GM19035 (cell line): ENCODE data around the gene FUOM.

Source experiments
- ATAC-seq: cut with Tn5 transposase; IDR thresholded peaks from one replicate; pipeline ENCODE4 v1.9.1; 2021; ENCODE audit not compliant: unreplicated experiment

Gene FUOM

DNA sequence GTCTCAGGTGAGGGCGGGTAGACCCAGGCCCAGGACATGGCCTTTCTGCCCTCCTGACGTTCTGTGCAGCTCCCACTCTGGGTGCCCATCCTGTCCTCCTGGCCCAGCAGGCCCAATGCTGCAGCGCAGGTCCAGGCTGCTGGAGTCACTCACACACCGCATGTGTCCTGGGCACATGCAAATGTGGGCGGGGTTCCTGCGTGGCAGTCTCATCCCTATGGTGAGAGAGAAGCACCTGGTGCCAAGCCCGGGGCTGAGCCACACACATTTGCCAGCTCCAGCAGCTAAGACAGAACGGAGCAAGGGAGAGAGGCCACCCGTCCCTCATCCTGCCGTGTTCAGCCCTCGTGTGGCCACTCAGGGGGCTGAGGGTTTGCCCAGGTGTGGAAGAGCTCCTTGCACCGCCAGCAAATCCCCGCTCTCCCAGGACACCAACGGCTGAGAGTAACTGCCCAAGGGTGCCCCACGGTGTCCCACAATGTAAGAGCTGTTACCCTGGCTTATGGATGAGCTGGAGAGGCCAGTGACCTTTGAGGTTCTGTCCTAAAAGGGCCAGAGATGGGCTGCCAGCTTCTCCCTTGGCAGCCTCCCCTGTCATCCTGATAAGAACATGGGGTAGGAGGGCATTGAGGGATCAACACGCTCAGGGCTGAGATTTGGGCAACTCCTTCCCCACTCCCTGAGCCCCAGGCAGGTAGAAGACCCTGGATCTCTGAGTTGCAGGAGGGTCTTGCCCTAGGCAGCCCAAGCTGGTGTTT lies 4.4 kb downstream of the FUOM start:
- no peak for ATAC-seq

- ATAC-seq: no peak
Measured at GRCh38 chr10:133351408-133352318, 6.2 kb downstream of the FUOM start.

GRCh38 chr10:133350950-133351329 lies 6.9 kb downstream of the FUOM start:
- no peak for ATAC-seq

DNA sequence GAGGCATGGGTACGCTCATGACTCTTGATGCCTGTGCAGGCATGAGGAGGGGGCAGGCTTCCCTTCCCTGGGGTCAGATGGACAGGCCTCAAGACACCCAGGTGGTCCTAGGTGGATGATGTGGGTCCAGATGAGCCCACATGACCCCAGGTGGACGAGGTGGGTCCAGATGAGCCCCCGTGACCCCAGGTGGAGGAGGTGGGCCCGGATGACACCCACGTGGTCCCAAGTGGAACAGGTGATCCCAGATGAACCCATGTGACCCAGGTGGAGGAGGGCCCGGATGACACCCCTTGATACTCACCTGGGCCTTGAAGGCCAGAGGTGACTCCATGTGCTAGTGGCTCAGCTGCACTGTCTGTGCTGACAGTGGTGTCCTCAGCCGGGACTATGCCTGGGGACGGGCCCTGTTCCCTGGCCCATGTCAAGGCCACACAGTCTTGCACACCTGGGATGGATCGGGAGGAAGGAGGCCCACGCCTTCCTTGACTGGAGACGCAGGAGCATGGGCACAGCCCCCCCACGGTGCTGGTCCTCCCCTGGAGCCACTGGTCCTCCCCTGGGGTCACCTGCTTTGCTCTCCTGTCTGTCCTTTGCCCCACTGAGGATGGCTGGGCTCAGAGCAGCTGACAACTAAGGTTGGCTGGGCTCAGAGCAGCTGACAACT lies 7.4 kb downstream of the FUOM start:
- no peak for ATAC-seq

DNA sequence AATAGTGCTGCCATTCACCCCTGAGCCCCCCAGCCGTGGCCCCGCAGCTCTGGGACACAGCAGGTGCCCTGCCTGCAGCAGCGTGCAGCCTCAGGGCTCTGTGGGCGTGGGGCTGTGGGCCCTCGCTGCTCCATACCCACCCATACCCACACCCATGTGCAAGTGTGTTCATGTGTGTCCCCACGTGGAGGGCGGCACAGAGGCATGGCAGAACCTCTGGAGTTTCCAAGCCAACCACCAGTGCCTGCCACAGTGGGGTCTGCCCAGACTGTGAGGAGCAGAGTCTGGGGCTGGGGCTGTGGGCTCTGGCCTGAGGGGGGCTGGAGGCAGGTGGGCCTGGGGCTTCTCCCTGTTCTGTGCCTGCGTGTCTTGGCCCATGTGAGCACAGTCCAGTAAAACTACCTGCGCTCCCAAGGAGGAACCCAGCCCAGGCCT lies 8.2 kb downstream of the FUOM start:
- no peak for ATAC-seq

DNA sequence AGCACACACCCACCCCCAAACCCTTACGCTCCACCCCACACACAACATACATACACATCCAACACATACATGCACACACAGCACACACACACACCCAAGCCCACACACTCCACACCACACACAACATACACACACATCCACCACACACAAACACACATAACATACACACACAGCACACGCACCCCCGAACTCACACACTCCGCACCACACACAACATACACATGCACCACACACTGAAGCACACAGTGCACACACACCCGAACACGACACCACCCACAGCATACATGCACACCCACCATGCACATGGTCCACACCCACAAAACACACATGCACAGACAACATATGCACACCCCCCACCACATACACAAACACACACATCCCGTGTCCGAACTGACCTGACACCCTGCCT lies 8.7 kb downstream of the FUOM start:
- ATAC-seq: no peak

DNA sequence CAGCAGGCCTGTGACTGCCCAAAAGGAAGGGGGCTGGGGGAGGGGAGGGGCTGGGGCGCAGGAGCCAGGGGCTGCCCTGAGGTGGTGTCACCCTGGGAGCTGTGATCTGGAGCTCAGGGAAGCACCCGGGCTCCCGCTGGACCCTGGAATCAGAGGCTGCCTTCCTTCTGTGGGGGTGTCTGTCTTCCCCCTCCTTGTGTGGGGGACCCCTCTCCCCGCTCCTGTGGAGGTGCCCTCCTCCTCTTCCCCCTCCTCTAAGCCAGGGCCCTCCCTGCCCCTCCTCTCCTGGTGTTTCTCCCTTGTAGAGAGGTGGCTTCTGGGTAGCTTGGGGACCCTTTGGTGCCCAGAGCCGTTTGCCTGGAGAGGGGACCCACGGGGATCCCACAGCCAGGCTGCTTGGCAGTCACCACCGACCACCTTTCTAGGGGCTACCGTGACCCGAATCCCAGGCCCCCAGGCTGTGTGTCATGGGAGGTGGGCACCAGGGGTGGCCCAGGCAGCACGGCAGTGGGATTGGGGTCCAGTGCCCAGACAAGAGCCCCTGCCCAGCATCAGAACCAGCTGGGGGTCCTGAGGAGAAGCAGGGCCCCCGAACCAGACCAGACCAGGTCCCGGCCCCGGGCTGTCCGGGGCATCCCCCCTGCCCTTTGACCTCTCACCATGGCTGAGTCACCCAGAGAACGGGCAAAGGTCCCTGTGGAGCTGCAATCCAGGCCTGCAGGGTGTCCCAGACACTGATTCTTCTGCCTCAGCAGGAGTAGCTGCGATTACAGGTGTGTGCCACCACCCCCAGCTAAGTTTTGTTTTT lies 9.9 kb downstream of the FUOM start:
- ATAC-seq: no peak

DNA sequence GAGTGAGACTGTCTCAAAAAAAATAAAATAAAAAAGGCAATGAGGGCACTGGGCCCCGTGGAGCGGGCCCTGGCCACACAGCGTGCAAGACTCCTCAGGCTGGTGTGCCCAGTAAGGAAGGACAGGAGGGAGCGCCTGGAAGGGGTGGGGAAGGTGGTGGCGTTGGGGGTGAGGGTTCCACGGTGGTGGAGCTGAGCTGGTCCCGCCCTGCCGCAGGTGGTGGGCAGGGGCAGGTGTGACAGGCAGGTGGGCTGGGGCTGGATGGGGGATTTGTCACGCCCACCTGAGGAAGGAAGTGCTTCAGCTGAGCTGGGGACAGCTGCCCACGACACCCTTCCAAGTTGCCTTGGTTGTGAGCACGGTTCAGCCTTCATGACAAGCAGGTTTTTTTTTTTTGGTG lies 11.4 kb downstream of the FUOM start:
- ATAC-seq: no peak

DNA sequence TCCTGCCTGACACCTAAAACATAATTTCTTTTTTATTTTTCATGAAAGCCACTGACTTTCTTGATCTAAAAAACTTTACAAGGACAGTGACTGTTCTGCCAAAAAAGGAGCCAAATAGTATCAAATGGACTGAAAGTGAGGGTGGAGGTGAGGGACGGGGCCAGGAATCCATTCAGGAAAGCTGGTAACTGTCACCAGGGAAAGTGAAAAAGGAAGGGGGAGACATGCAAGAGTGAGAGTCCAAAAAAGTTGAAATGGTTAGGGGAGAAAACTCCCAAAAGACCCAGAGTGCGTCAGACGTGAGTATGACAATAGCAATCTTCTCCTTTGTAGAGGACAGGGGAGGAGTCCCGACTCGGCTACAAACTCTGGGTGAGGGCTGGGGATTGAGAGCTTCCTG lies 13.6 kb downstream of the FUOM start:
- ATAC-seq: no peak

DNA sequence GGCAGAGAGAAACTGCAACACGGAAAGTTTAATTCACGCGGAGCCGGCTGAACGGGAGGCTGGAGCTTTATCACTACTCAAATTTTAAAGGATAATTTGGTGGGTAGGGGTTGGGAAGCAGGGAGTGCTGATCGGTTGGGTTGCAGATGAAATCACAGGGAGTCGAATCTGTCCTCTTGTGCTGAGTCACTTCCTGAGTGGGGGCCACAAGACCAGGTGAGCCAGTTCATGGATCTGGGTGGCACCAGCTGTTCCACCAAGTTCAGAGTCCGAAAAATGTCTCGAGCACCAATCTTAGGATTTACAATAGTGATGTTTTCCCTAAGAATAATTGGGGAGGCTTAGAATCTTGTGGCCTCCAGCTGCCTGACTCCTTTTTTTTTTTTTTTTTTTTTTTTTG lies 14.3 kb downstream of the FUOM start:
- ATAC-seq: no peak

DNA sequence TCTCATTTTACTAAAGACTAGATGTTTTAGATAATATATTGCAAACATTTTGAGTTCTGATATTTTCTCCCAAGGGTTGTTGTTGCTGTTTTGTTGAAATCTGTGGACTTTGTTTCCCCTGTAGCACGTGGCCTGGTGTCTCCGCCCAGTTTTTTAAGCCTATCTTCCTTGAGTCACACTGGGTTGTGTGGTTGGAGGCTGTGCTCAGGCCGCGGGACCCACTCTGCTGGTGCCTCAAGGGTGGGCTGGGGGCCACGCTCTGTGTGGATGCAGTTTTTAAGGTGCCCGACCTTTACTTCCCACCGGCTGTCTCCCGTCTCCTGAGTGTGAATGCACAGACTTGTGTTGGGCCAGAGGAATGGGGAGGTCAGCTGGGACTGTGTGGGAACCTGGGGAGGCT lies 14.9 kb downstream of the FUOM start:
- no peak for ATAC-seq

DNA sequence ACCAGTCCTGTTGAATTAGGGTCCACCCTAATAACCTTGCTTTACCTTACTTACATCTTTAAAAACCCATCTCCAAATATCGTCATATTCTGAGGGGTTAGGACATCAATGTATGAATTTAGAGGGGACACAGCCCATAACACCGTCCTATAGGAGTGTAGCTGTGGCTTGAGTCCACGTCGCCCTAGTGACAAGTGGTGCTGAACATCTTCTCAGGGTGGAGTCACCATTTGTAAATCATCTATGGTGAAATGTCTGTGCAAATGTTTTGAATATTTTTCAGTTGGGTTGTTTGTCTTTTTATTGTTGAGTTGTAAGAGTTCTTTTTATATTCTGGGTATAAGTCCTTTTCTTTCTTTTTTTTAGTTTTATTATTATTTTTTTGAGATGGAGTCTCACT lies 15.8 kb downstream of the FUOM start:
- ATAC-seq: no peak

DNA sequence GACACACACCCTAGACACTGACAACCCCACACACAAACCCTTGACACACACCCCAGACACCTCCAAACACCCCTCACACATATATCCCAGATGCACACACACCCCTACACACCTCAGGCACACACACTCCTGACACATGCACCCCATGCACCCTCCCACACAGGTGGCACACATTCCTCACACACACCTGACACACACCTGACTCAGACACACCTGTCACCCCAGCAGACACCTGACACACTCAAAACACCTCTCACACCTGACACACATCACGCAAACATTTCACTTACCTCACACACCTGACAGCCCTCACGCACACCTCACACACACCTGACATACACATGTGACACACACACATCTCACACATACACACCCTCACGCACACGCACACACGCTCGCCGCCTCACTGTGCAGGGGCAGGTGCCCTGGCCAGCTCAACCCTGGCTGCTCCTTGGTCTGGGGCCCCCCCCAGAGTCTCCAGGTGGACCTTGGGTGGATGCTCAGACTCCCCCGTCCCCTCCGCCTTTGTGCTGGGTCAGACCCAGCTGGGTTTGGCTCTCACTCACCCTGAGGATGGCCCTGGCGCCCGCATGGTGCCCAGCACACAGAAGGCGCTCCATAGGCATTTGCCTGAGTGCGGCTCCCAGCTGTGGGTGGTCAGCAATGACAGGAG lies 18.0 kb downstream of the FUOM start:
- no peak for ATAC-seq

DNA sequence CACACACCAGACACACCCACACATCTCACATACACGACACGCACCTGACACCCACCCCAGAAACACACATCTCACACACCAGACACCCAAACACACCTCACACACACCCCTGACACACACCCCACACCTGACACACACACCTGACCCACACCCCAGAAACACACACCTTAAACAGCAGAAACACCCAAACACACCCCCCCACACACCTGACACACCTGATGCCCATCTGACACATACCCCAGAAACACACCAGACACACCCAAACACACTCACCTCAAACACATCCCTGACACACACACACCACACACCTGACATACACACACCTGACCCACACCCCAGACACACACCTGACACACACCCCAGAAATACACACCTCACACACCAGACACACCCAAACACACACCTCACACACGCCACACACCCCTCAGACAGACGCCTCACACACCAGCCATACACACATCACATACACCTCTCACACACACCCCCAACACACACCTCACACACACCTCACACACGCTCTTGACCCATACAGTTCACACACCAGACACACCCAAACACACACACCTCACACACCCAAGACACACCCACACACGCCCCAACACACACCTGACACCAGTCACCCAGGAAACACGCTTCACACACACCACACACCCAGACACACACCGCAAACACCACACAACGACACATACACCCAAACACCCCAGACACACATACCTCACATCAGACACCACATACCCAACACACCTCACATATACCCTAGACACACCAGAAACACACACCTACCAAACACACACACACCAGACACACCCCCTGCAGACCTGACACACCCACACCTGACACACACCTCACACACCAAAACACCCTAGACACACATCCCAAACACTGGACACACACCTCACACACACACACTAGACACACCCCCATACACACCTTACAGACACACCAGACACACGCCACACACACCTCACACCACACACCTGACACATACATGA lies 19.4 kb downstream of the FUOM start:
- ATAC-seq: no peak

DNA sequence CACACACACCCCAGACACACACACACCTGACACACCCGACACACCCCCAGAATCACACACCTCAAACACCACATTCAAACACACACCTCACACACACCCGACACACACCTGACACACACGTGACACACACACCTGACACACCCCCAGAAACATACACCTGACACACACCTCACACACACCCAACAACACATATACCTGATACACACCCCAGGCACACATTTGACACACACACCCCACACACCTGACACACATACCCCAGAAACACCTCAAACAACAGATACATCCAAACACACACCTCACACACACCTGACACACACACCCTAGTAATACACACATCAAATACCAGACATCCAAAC lies 20.5 kb downstream of the FUOM start:
- no peak for ATAC-seq

GRCh38 chr10:133336577-133337369 lies 21.0 kb downstream of the FUOM start, which contains the start of gene CALY:
Gene CALY, minus strand, starts transcription at chr10:133336896. Its CDS starts 7,907 bp downstream, at chr10:133328989.
- no peak for ATAC-seq

DNA sequence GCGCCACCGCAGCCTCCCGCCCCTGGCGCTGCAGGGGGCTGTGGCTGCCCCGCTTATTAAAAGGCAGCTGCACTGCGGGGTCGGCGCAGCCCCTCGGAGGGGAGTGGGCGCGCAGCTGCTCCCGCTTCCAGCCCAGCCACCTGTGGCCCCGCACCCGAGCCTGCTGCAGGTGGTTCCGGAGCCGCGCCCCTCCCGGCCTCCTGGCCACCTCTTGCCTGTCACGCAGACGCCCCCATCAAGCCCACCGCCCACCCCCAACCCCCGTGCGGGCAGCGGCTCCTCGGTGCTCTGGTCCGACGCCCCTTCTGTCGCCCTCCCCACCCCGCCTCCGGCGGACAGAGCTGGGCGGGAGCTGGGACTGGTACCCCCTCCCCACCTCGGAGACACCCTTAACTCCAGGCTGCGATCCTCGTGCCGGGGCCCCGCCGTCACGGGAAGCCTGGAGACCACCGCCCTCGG lies 21.7 kb downstream of the FUOM start:
- no peak for ATAC-seq
